GM19467 (cell line): ENCODE results near the gene SOX5.

Source experiments
- ATAC-seq: cut with Tn5 transposase; IDR thresholded peaks from one replicate; pipeline ENCODE4 v1.9.1; 2021; ENCODE audit warnings: mild to moderate bottlenecking, moderate library complexity; ENCODE audit not compliant: unreplicated experiment

Gene SOX5

GRCh38 chr12:23949348-23950209 is at the start of gene SOX5:
SOX5 (minus strand) TSS chr12:23949670; CDS start chr12:23949601, 69 bp downstream.
- no peak for ATAC-seq

- ATAC-seq, result no peak
Measured at GRCh38 chr12:23987046-23987445, 37.6 kb upstream of the SOX5 start.

GRCh38 chr12:23980826-23981225 is 31.4 kb upstream of the SOX5 start:
- no peak for ATAC-seq

- ATAC-seq, result no peak
Measured at GRCh38 chr12:23964812-23965211, 15.3 kb upstream of the SOX5 start.

- no peak for ATAC-seq
Measured at GRCh38 chr12:23959826-23960225, 10.4 kb upstream of the SOX5 start.

GRCh38 chr12:23954332-23954731 is 4.9 kb upstream of the SOX5 start:
- no peak for ATAC-seq

- no peak for ATAC-seq
Measured at GRCh38 chr12:23952071-23952470, 2.6 kb upstream of the SOX5 start.

- ATAC-seq, result no peak
Measured at GRCh38 chr12:23950775-23951451, 1.4 kb upstream of the SOX5 start.

- no peak for ATAC-seq
Measured at GRCh38 chr12:23950210-23950774, 822 bp upstream of the SOX5 start.

- no peak for ATAC-seq
Measured at GRCh38 chr12:23948291-23948690, 1.2 kb downstream of the SOX5 start.

GRCh38 chr12:23947395-23947794 is 2.1 kb downstream of the SOX5 start:
- ATAC-seq, result no peak

GRCh38 chr12:23945249-23945648 is 4.2 kb downstream of the SOX5 start:
- no peak for ATAC-seq

- ATAC-seq, result no peak
Measured at GRCh38 chr12:23944067-23944466, 5.4 kb downstream of the SOX5 start.

- no peak for ATAC-seq
Measured at GRCh38 chr12:23942841-23943240, 6.6 kb downstream of the SOX5 start.

- no peak for ATAC-seq
Measured at GRCh38 chr12:23941780-23942179, 7.7 kb downstream of the SOX5 start.

- ATAC-seq, result no peak
Measured at GRCh38 chr12:23938422-23938821, 11.0 kb downstream of the SOX5 start.

- no peak for ATAC-seq
Measured at GRCh38 chr12:23931176-23931575, 18.3 kb downstream of the SOX5 start.

GRCh38 chr12:23930599-23930998 is 18.9 kb downstream of the SOX5 start:
- no peak for ATAC-seq

GRCh38 chr12:23929906-23930305 is 19.6 kb downstream of the SOX5 start:
- no peak for ATAC-seq

GRCh38 chr12:23927907-23928306 is 21.6 kb downstream of the SOX5 start:
- ATAC-seq, result no peak

GRCh38 chr12:23921099-23921856 is 28.2 kb downstream of the SOX5 start:
- peak; percentile 54 for ATAC-seq
